DOHH2 (cell line): ENCODE results near the gene AKAP7.

Experiments used
- H3F3A ChIP-seq: fragments of 200-600 bp; sonication (generic), shearing (Covaris generic); 2 replicates; pipeline ENCODE4 v1.6.0; 2016; ENCODE audit warnings: antibody characterized with exemption, mild to moderate bottlenecking; ENCODE audit not compliant: control insufficient read depth, insufficient read depth
- H3K27ac ChIP-seq: fragments of 200-600 bp; sonication (generic); 2 replicates; pipeline ENCODE4 v1.5.1; 2014; ENCODE audit warnings: low read depth, mild to moderate bottlenecking, low read length, moderate library complexity
- H3K27me3 ChIP-seq: fragments of 200-600 bp; sonication (generic); 2 replicates; pipeline ENCODE4 v1.6.1; 2014; ENCODE audit warnings: mild to moderate bottlenecking, low read length, mixed read lengths; ENCODE audit not compliant: control insufficient read depth
- H3K36me3 ChIP-seq: fragments of 200-600 bp; sonication (generic); 2 replicates; pipeline ENCODE4 v1.6.1; 2014; ENCODE audit warnings: mild to moderate bottlenecking, low read length, moderate library complexity, mixed read lengths; ENCODE audit not compliant: control insufficient read depth
- H3K4me1 ChIP-seq: fragments of 200-600 bp; sonication (generic); 2 replicates; pipeline ENCODE4 v1.6.1; 2014; ENCODE audit warnings: mild to moderate bottlenecking, low read length, mixed read lengths; ENCODE audit not compliant: control insufficient read depth
- H3K4me2 ChIP-seq: fragments of 200-600 bp; sonication (generic); 2 replicates; pipeline ENCODE4 v1.6.0; 2014; ENCODE audit warnings: mild to moderate bottlenecking, low read length, moderate library complexity
- H3K4me3 ChIP-seq: fragments of 200-600 bp; sonication (generic); 2 replicates; pipeline ENCODE4 v1.5.1; 2014; ENCODE audit warnings: mild to moderate bottlenecking, low read length, mixed read lengths
- H3K79me2 ChIP-seq: fragments of 200-600 bp; sonication (generic); 2 replicates; pipeline ENCODE4 v1.6.1; 2014; ENCODE audit warnings: mild to moderate bottlenecking, low read length, mixed read lengths; ENCODE audit not compliant: control insufficient read depth
- H3K9me2 ChIP-seq: fragments of 200-600 bp; sonication (generic); replicated peaks from 2 replicates; pipeline ENCODE4 v1.6.1; 2014; ENCODE audit warnings: mild to moderate bottlenecking, low read length, mixed read lengths; ENCODE audit not compliant: control insufficient read depth
- H3K9me3 ChIP-seq: fragments of 200-600 bp; sonication (generic); 2 replicates; pipeline ENCODE4 v1.6.1; 2014; ENCODE audit warnings: antibody characterized with exemption, low read length, mixed read lengths; ENCODE audit not compliant: control insufficient read depth, insufficient read depth
- H4K20me1 ChIP-seq: fragments of 200-600 bp; sonication (generic); 2 replicates; pipeline ENCODE4 v1.6.0; 2014; ENCODE audit warnings: low read depth, mild to moderate bottlenecking, antibody characterized with exemption, low read length, moderate library complexity; ENCODE audit not compliant: control insufficient read depth, insufficient read depth
- EZH2phosphoT487 ChIP-seq: fragments of 200-600 bp; sonication (generic); IDR thresholded peaks from 2 replicates; pipeline ENCODE4 v1.6.1; 2017; ENCODE audit warnings: borderline replicate concordance, mild to moderate bottlenecking, antibody characterized with exemption, low read length, moderate library complexity, mixed read lengths
- TF ChIP-seq, protein P1 (sequence below): fragments of 200-600 bp; sonication (generic); IDR thresholded peaks from one replicate; pipeline ENCODE4 v1.5.1; 2014; ENCODE audit warnings: antibody characterized with exemption, mild to moderate bottlenecking, low read depth, low read length; ENCODE audit not compliant: poor library complexity, severe bottlenecking

The AKAP7 gene

DNA sequence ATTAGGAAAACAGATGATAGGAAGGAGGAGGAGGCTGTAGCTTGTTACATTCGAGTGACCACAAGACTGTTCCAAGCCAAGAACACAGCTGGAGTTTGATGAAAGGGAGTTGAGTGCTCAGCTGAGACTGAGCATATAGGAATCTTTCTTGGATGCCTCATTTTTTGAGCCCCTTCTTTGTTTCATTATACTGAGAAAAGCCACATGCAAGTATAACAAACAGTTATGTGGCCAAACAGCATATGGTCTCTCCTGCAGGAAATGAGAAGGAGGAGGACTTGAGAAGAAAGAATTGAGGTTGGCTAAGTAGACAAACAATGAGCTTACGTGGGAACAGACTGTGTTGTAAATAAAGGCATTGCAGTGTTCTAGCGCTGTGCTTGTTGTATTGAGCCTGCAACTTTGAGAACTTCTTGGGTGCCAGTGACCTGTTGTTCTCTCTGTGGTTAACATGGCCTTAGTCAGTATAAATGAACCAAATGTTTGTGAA is 78.3 kb downstream of the AKAP7 start:
- Histone ChIP-seq H3K27ac (no peak overlapping the region), H4K20me1 (no peaks in the 10 kb centered on the region), H3F3A (no peaks in the 10 kb centered on the region), H3K36me3 (no peaks in the 10 kb centered on the region), H3K9me3 (no peaks in the 10 kb centered on the region), H3K27me3 (no peaks in the 10 kb centered on the region), H3K9me2 (no peaks in the 10 kb centered on the region), H3K4me3 (no peak overlapping the region), H3K79me2 (no peaks in the 10 kb centered on the region), H3K4me1 (no peaks in the 10 kb centered on the region), H3K4me2 (no peak overlapping the region)
- no peak for TF ChIP-seq EZH2phosphoT487
- TF ChIP-seq, protein P1, sequence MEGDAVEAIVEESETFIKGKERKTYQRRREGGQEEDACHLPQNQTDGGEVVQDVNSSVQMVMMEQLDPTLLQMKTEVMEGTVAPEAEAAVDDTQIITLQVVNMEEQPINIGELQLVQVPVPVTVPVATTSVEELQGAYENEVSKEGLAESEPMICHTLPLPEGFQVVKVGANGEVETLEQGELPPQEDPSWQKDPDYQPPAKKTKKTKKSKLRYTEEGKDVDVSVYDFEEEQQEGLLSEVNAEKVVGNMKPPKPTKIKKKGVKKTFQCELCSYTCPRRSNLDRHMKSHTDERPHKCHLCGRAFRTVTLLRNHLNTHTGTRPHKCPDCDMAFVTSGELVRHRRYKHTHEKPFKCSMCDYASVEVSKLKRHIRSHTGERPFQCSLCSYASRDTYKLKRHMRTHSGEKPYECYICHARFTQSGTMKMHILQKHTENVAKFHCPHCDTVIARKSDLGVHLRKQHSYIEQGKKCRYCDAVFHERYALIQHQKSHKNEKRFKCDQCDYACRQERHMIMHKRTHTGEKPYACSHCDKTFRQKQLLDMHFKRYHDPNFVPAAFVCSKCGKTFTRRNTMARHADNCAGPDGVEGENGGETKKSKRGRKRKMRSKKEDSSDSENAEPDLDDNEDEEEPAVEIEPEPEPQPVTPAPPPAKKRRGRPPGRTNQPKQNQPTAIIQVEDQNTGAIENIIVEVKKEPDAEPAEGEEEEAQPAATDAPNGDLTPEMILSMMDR = no peak

DNA sequence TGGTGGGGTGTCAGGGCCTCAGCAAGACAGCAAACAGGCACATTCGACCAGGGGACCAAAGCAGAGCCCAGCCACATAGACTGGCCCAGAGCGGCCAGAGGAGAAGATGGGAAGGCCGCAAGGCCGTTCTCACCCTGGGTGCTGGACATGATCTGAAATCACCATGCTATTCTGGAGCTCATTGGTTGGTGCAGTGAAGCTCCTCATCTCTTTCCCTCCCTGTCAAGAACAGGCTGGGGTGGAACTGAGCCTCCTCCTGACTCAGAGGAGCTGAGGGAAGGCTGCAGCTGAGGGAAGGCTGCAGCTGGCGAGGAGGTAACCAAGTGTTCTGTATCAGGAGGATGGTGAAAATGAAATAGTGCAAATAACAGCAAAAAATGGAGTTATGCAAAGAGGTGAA is 80.0 kb downstream of the AKAP7 start:
- Histone ChIP-seq H3K4me1 (no peaks in the 10 kb centered on the region), H3K79me2 (no peaks in the 10 kb centered on the region), H3K27me3 (no peaks in the 10 kb centered on the region), H3K4me2 (no peak overlapping the region), H3F3A (no peaks in the 10 kb centered on the region), H3K27ac (no peak overlapping the region), H3K4me3 (no peak overlapping the region), H4K20me1 (no peaks in the 10 kb centered on the region), H3K36me3 (no peaks in the 10 kb centered on the region), H3K9me2 (no peaks in the 10 kb centered on the region), H3K9me3 (no peaks in the 10 kb centered on the region)
- TF ChIP-seq, protein P1 = no peak
- TF ChIP-seq EZH2phosphoT487 = no peak

DNA sequence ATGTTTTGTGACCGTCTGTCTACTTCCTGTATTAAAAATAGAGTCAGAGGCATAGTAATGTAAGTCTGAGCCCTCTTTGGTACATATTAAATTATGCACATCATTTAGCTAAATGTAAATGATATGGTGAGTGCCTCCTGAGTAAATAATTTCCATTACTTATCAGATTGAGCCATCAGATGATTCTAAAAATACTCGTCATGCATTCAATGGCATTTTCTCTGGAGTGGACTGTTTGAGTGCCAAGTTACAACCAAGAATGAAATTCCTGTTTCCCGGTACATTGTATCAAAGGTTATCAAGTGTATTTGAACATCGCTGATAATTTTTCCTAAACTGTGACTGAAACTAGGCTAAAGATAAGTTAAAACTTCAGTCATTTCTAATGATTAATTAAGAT is 81.0 kb downstream of the AKAP7 start:
- Histone ChIP-seq H3K4me3 (no peak overlapping the region), H3K4me1 (no peaks in the 10 kb centered on the region), H3K4me2 (no peak overlapping the region), H3K27ac (no peak overlapping the region), H4K20me1 (no peaks in the 10 kb centered on the region), H3K9me2 (no peaks in the 10 kb centered on the region), H3K9me3 (no peaks in the 10 kb centered on the region), H3K36me3 (no peaks in the 10 kb centered on the region), H3K27me3 (no peaks in the 10 kb centered on the region), H3K79me2 (no peaks in the 10 kb centered on the region), H3F3A (no peaks in the 10 kb centered on the region)
- TF ChIP-seq EZH2phosphoT487 = no peak
- TF ChIP-seq, protein P1 = no peak

DNA sequence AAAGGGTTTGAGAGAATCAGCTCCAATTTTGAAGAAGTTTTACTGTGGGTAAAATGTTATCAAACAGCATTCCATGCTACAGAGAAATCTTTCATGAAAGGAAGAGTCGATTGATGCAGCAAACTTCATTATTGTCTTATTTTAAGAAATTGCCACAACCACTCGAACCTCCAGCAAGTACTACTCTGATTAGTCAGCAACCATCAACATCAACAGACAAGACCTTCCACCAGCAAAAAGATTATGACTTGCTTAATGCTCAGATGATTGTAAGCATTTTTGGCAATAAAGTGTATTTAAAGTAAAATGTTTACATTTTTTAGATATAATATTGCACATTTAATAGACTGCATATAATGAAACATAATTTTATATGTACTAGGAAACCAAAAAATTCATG is 87.5 kb downstream of the AKAP7 start:
- Histone ChIP-seq H3K79me2 (no peaks in the 10 kb centered on the region), H3K9me3 (no peaks in the 10 kb centered on the region), H3F3A (no peaks in the 10 kb centered on the region), H3K9me2 (no peaks in the 10 kb centered on the region), H3K27me3 (no peaks in the 10 kb centered on the region), H3K27ac (no peak overlapping the region), H4K20me1 (no peaks in the 10 kb centered on the region), H3K36me3 (no peaks in the 10 kb centered on the region), H3K4me3 (no peak overlapping the region), H3K4me1 (no peaks in the 10 kb centered on the region), H3K4me2 (no peak overlapping the region)
- TF ChIP-seq, protein P1 = no peak
- TF ChIP-seq EZH2phosphoT487 = no peak
